Measurements from ENCODE around the gene NPIPA1.
"Not testable (repeated sequence)": the region's sequence is repeated elsewhere in the genome, so short reads cannot be mapped to it uniquely, and the experiment has no call there.

DNA sequence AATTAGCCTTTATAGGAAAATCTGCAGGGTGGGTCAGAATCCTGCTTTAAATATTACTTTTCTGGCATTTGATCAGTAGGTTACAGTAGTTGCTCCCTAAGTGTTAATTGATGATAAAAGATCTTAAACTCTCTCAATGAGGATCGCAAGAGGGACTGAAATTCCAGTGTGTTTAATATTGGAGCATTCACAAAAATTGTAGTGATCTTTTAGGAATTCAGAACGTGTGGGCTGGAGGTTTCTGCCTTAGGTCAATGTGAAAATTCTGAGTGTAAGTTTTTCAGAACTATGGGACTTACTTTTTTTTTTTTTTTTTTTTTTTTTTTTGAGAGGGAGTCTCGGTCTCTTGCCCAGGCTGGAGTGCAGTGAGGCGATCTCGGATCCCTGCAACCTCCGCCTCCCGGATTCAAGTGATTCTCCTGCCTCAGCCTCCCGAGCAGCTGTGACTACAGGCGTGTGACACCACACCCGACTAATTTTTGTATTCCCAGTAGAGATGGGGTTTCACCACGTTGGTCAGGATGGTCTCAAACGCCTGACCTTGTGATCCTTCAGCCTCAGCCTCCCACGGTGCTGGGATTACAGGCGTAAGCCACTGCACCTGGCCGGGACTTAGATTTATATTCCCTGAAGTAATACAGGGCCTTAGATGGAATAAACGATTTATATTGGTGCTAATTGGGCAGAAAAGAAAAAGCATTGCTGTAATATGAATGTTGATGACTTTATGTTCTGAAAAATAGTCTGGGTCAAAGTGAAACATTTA, 39.9 kb downstream of the NPIPA1 start:
- TF ChIP-seq, protein P1, sequence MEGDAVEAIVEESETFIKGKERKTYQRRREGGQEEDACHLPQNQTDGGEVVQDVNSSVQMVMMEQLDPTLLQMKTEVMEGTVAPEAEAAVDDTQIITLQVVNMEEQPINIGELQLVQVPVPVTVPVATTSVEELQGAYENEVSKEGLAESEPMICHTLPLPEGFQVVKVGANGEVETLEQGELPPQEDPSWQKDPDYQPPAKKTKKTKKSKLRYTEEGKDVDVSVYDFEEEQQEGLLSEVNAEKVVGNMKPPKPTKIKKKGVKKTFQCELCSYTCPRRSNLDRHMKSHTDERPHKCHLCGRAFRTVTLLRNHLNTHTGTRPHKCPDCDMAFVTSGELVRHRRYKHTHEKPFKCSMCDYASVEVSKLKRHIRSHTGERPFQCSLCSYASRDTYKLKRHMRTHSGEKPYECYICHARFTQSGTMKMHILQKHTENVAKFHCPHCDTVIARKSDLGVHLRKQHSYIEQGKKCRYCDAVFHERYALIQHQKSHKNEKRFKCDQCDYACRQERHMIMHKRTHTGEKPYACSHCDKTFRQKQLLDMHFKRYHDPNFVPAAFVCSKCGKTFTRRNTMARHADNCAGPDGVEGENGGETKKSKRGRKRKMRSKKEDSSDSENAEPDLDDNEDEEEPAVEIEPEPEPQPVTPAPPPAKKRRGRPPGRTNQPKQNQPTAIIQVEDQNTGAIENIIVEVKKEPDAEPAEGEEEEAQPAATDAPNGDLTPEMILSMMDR (IDR thresholded peaks at IDR 0.05) = not testable (repeated sequence)
- not testable (repeated sequence) for TF ChIP-seq EP300 (IDR thresholded peaks at IDR 0.05)

Measured in ovary (tissue), 3 donors.